ENCODE results near the gene ABCA12.

The ABCA12 gene

DNA sequence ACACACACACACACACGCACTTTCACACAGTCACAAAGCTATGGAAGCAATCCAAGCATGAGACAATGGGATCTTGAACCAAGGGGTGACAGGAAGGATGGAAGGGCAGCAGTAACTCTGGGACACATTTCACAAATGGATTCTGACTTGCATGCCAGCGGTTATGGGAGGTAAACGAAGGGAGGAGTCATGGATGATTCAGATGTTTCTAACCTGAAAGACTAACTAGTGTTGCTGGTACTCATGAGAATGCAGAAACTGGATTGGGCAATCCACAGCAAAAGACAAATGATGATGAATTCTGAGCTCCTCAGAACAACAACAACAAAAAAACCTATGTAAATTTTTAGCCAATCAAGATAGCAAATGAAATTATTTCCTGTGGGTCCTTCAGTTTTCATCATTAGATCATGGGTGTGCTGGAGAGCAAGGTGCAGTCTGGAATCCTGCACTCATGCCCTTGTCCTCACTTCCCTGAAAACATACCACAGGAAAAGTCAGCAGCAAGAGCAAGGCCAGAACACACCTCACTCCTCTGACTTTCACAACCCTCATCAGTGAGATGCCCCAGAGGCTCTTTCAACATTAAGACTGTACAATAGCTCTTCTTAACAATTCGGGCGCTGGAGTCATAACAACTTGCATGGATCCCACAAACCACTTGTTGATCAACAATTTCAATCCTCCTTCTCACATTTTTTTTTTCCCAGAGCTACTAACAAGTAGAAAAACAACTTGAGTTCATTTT lies 32.6 kb downstream of the ABCA12 start:
- CTCF ChIA-PET = no interaction called here
- DNase-seq (ENCODE audit: low read depth, low spot score) = no peak
- TF ChIP-seq CTCF (IDR thresholded peaks at IDR 0.05; ENCODE audit: insufficient read depth, low read length, missing control alignments) = no peak
- H3K4me3 ChIP-seq (ENCODE audit: low read depth, low read length) = no peak overlapping the region
- POLR2A ChIA-PET = no interaction called here

DNA sequence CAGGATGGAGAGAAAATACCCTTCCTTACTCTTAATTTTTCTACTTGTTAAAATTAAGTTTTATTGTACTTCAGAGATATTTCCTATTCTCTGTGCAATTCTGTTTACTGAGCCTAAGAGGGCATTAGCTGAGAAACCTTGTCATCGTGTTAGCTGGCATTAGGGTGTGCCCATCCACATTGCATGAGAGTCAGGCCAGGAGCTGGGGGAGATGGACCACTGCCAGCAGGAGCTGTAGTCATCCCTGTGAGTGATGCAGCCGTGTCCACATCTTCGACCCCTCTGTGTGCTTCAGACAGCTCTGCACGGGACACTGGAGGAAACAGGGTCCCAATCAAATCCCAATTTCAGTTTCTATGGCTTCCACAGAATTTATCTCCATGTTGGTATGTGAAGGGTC lies 34.2 kb downstream of the ABCA12 start:
- no peak for TF ChIP-seq CTCF (IDR thresholded peaks at IDR 0.05; ENCODE audit: insufficient read depth, low read length, missing control alignments)
- H3K4me3 ChIP-seq (ENCODE audit: low read depth, low read length) = no peak overlapping the region
- CTCF ChIA-PET = no interaction called here
- POLR2A ChIA-PET = no interaction called here
- DNase-seq (ENCODE audit: low read depth, low spot score) = no peak

GRCh38 chr2:215098875-215099274 lies 39.6 kb downstream of the ABCA12 start:
- no peak for TF ChIP-seq CTCF (IDR thresholded peaks at IDR 0.05; ENCODE audit: insufficient read depth, low read length, missing control alignments)
- ChIA-PET CTCF (no interaction called here), POLR2A (no interaction called here)
- DNase-seq (ENCODE audit: low read depth, low spot score) = no peak
- no peak overlapping the region for H3K4me3 ChIP-seq (ENCODE audit: low read depth, low read length)

- no peak overlapping the region for H3K4me3 ChIP-seq (ENCODE audit: low read depth, low read length)
- ChIA-PET POLR2A (no interaction called here), CTCF (no interaction called here)
- DNase-seq (ENCODE audit: low read depth, low spot score) = no peak
- TF ChIP-seq CTCF (IDR thresholded peaks at IDR 0.05; ENCODE audit: insufficient read depth, low read length, missing control alignments) = no peak
Measured at GRCh38 chr2:215084080-215084479, 54.3 kb downstream of the ABCA12 start.

GRCh38 chr2:215083146-215083545 lies 55.3 kb downstream of the ABCA12 start:
- ChIA-PET POLR2A (no interaction called here), CTCF (no interaction called here)
- H3K4me3 ChIP-seq (ENCODE audit: low read depth, low read length) = no peak overlapping the region
- TF ChIP-seq CTCF (IDR thresholded peaks at IDR 0.05; ENCODE audit: insufficient read depth, low read length, missing control alignments) = no peak
- no peak for DNase-seq (ENCODE audit: low read depth, low spot score)

- H3K4me3 ChIP-seq (ENCODE audit: low read depth, low read length) = no peak overlapping the region
- no peak for DNase-seq (ENCODE audit: low read depth, low spot score)
- no peak for TF ChIP-seq CTCF (IDR thresholded peaks at IDR 0.05; ENCODE audit: insufficient read depth, low read length, missing control alignments)
- POLR2A ChIA-PET = no interaction called here
- CTCF ChIA-PET = no interaction called here
Measured at GRCh38 chr2:215082446-215082845, 56.0 kb downstream of the ABCA12 start.

Measured in AG04449 (cell line).